K562 (cell line): ENCODE results near the gene PQBP1. TPM values are rescaled to one million over a fixed set of nuclear protein-coding genes. Genes with fewer than 3 reads are reported as not detected.
A peak's percentile ranks its signal among the peaks of the same experiment; 100 is the strongest.

ENCODE experiments used
- EGR1 ChIP-seq: fragments of 450-650 bp; conservative IDR thresholded peaks from 2 replicates; pipeline ENCODE4 v1.6.1; 2017; ENCODE audit warnings: mild to moderate bottlenecking
- ETS1 ChIP-seq: conservative IDR thresholded peaks from 2 replicates; pipeline ENCODE4 v1.6.1; 2011; ENCODE audit warnings: low read depth, mild to moderate bottlenecking, low read length; ENCODE audit not compliant: control insufficient read depth
- NONO ChIP-seq, 2 experiments: fragments of 200-400 bp in 1 of 2; fragments of 450-650 bp in 1 of 2; formaldehyde crosslinking in 1 of 2; IDR thresholded peaks; 2 replicates each; pipeline ENCODE4 v1.6.1; 2017; ENCODE audit warnings: low read depth in 2 of 2, mild to moderate bottlenecking in 2 of 2, moderate library complexity in 2 of 2, low read length in 1 of 2
- SOX6 ChIP-seq: fragments of 450-650 bp; IDR thresholded peaks from 2 replicates; pipeline ENCODE4 v1.6.1; 2014; ENCODE audit warnings: mild to moderate bottlenecking
- TAL1 ChIP-seq: fragments of 450-650 bp; IDR thresholded peaks from 2 replicates; pipeline ENCODE4 v1.6.1; 2016; ENCODE audit warnings: mild to moderate bottlenecking
- ZBTB49 ChIP-seq: sonication (generic); formaldehyde crosslinking; IDR thresholded peaks from 2 replicates; pipeline ENCODE4 v1.8.0; 2022; ENCODE audit warnings: missing genetic modification reagents, mild to moderate bottlenecking, borderline replicate concordance
- ZFPM2 ChIP-seq: fragments of 250-450 bp; sonication (Bioruptor Pico); IDR thresholded peaks from 2 replicates; pipeline ENCODE4 v1.5.1; 2022; ENCODE audit warnings: mild to moderate bottlenecking
- ZNF592 ChIP-seq: fragments of 450-650 bp; IDR thresholded peaks from 2 replicates; pipeline ENCODE4 v1.6.1; 2017; ENCODE audit warnings: antibody characterized with exemption, mild to moderate bottlenecking
- ZNF717 ChIP-seq: fragments of 250-450 bp; sonication (Bioruptor Pico); IDR thresholded peaks from 2 replicates; pipeline ENCODE4 v1.5.0; 2021
- polyA plus RNA-seq, 8 experiments: library from polyadenylated mRNA; depleted of rRNA in 4 of 8; stranded (reverse) in 5 of 8; unstranded in 3 of 8; fragments of >200 nt; fragmentation: Nextera tagmentation in 2 of 8; fragmentation: Illumina TruSeq in 1 of 8; extraction: Ambion mirVana in 2 of 8; extraction: Trizol in 1 of 8; gene quantifications; 2 replicates each; pipeline versions ENCODE4 v1.2.1 to v1.2.3, GENCODE V29; 2011 to 2014; ENCODE audit warnings: inconsistent platforms in 1 of 8, missing spikeins in 1 of 8
- total RNA-seq, 7 experiments: library from RNA; depleted of rRNA in 6 of 7; stranded (reverse); fragments of >200 nt in 6 of 7; fragmentation: Illumina TruSeq in 2 of 7; extraction: Trizol in 2 of 7; gene quantifications; 2 replicates each; pipeline versions ENCODE4 v1.2.1 to v1.2.3, GENCODE V29; 2011 to 2021; ENCODE audit warnings: low replicate concordance in 1 of 7
- TF ChIP-seq, protein P1 (sequence below), 2 experiments: fragments of 450-650 bp; formaldehyde crosslinking in 1 of 2; IDR thresholded peaks; 2 replicates each; pipeline versions ENCODE4 v1.4.0 to v1.6.1; 2014 to 2020; ENCODE audit warnings: mild to moderate bottlenecking in 2 of 2, borderline replicate concordance in 1 of 2, low read depth in 1 of 2

Gene PQBP1
- total and polyA plus RNA-seq, 9 of the 15 experiments (the other 6 are each of a cell fraction or from before 2014, with no cell fraction given): 41.3 to 262 (median 112) TPM

DNA sequence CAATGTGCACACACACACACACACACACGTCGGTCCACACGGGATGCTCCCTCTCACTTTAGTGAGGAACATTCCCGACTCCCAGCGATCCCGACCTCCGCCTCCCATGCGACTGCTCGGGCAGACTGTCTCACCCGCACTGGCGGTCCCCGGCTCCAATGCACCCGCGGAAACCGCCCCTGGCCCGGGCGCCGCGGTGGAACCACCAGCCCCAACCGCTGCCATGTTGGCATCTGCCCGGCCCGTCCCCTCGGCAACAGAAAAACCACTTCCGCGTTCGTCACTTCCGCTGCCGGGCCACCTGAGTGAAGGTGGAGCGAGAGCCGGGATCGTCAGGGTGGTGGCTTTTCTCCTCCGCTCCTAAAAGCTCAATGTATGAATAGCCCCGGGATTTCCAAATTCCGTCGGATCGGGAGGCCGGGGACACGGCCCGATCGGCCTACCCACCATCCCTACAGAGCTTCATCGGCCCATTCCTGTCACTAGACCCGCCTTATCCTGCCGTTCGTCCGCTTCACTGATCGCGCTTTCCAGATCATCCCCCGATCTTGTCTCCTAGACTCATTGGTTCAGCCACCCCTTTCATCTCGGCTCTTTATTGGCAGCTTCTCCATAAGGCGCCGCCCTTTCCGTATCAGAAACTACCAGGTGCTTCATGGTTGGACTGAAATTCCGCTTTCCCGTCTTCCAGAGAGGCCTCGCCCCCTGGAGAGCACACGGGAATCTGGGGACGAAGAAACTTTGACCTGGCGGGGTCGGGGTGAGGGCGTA, 13.9 kb downstream of the PQBP1 start, which contains the start of gene SLC35A2 (continued):
- TF ChIP-seq, protein P1, sequence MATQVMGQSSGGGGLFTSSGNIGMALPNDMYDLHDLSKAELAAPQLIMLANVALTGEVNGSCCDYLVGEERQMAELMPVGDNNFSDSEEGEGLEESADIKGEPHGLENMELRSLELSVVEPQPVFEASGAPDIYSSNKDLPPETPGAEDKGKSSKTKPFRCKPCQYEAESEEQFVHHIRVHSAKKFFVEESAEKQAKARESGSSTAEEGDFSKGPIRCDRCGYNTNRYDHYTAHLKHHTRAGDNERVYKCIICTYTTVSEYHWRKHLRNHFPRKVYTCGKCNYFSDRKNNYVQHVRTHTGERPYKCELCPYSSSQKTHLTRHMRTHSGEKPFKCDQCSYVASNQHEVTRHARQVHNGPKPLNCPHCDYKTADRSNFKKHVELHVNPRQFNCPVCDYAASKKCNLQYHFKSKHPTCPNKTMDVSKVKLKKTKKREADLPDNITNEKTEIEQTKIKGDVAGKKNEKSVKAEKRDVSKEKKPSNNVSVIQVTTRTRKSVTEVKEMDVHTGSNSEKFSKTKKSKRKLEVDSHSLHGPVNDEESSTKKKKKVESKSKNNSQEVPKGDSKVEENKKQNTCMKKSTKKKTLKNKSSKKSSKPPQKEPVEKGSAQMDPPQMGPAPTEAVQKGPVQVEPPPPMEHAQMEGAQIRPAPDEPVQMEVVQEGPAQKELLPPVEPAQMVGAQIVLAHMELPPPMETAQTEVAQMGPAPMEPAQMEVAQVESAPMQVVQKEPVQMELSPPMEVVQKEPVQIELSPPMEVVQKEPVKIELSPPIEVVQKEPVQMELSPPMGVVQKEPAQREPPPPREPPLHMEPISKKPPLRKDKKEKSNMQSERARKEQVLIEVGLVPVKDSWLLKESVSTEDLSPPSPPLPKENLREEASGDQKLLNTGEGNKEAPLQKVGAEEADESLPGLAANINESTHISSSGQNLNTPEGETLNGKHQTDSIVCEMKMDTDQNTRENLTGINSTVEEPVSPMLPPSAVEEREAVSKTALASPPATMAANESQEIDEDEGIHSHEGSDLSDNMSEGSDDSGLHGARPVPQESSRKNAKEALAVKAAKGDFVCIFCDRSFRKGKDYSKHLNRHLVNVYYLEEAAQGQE (IDR thresholded peaks at IDR 0.05; ENCODE audit: borderline replicate concordance): no peak
- TF ChIP-seq, protein P1 (CRISPR knock-in tag; IDR thresholded peaks at IDR 0.05; ENCODE audit: low read depth): peak; percentile 86; the same call in 1 of the 2 replicates
- TF ChIP-seq NONO (IDR thresholded peaks at IDR 0.05; ENCODE audit: low read depth in 2 of 2, low read length in 1 of 2) (no peak), ZBTB49 (CRISPR knock-in tag) (no peak), ETS1 (0 out of 2 replicates have a peak, but pooled peaks have one; percentile 38), EGR1 (no peak), SOX6 (no peak), TAL1 (0 out of 2 replicates have a peak, but pooled peaks have one; percentile 16), ZNF717 (0 out of 2 replicates have a peak, but pooled peaks have one; percentile 82), ZFPM2 (peak; percentile 92; the same call in 1 of the 2 replicates), ZNF592 (no peak)
